Suprapubic skin (tissue), 4 donors: ENCODE data around the gene UNC5CL.

Experiments used
- POLR2A ChIP-seq, 2 donors: fragments of 450-650 bp; IDR thresholded peaks; one replicate each; pipeline ENCODE4 v1.6.1; 2017; ENCODE audit warnings: antibody characterized with exemption in 2 of 2, mild to moderate bottlenecking in 2 of 2, moderate library complexity in 2 of 2
- POLR2AphosphoS5 ChIP-seq, 3 donors: sonication (generic); formaldehyde crosslinking; IDR thresholded peaks; one replicate each; pipeline ENCODE4 v1.6.1; 2017; ENCODE audit warnings: antibody characterized with exemption in 3 of 3
- TF ChIP-seq, protein P1 (sequence below), 2 donors: fragments of 200-600 bp in 1 of 2; fragments of 450-650 bp in 1 of 2; sonication (generic) in 1 of 2; IDR thresholded peaks; one replicate each; pipeline ENCODE4 v1.5.1; 2016 to 2019; ENCODE audit warnings: antibody characterized with exemption in 2 of 2, mild to moderate bottlenecking in 1 of 2, moderate library complexity in 1 of 2

DNA sequence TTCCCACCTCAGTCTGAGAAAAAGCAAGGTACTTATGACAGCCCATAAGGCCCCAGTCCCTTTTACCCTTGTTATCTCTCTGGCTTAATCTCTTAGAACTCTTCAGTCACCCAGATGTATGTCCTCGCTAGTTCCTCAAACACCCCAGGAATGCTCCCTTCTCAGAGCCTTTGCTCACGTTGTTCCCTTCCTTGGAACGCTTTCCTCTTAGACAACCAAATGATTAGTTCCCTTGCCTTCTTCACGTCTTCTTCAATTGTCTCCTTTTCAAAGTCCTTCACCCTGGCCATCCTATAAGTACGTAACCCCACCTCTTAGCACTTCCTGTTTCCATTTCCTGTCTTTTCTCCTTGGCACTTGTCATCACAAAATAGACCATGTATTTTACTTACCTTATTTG is 12.9 kb upstream of the UNC5CL start:
- TF ChIP-seq POLR2AphosphoS5 (IDR thresholded peaks at IDR 0.05) (no peak), POLR2A (IDR thresholded peaks at IDR 0.05) (no peak)
- TF ChIP-seq, protein P1, sequence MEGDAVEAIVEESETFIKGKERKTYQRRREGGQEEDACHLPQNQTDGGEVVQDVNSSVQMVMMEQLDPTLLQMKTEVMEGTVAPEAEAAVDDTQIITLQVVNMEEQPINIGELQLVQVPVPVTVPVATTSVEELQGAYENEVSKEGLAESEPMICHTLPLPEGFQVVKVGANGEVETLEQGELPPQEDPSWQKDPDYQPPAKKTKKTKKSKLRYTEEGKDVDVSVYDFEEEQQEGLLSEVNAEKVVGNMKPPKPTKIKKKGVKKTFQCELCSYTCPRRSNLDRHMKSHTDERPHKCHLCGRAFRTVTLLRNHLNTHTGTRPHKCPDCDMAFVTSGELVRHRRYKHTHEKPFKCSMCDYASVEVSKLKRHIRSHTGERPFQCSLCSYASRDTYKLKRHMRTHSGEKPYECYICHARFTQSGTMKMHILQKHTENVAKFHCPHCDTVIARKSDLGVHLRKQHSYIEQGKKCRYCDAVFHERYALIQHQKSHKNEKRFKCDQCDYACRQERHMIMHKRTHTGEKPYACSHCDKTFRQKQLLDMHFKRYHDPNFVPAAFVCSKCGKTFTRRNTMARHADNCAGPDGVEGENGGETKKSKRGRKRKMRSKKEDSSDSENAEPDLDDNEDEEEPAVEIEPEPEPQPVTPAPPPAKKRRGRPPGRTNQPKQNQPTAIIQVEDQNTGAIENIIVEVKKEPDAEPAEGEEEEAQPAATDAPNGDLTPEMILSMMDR (IDR thresholded peaks at IDR 0.05), result no peak
